HuH-7 (cell line): Measurements from ENCODE around the gene BRMS1L.
A peak's percentile ranks its signal among the peaks of the same experiment; 100 is the strongest.

Experiments used
- DNase-seq: peaks from one replicate; pipeline ENCODE4 v3.0.0; 2011; ENCODE audit warnings: low spot score

The BRMS1L gene

GRCh38 chr14:35865611-35866324, 39.6 kb downstream of the BRMS1L start:
- no peak for DNase-seq

GRCh38 chr14:35866595-35867279, 40.6 kb downstream of the BRMS1L start:
- DNase-seq: no peak

GRCh38 chr14:35867280-35867629, 41.1 kb downstream of the BRMS1L start:
- no peak for DNase-seq

GRCh38 chr14:35875296-35875695, 49.2 kb downstream of the BRMS1L start:
- DNase-seq: no peak

- DNase-seq: no peak
Measured at GRCh38 chr14:35877276-35877675, 51.1 kb downstream of the BRMS1L start.

- DNase-seq: no peak
Measured at GRCh38 chr14:35878272-35879150, 52.4 kb downstream of the BRMS1L start.

GRCh38 chr14:35879151-35879648, 53.1 kb downstream of the BRMS1L start:
- DNase-seq: no peak

GRCh38 chr14:35879654-35880249, 53.6 kb downstream of the BRMS1L start:
- DNase-seq: peak; percentile 12

- no peak for DNase-seq
Measured at GRCh38 chr14:35881280-35881679, 55.1 kb downstream of the BRMS1L start.

GRCh38 chr14:35883677-35884293, 57.6 kb downstream of the BRMS1L start:
- DNase-seq: peak; percentile 22

GRCh38 chr14:35890308-35890707, 64.2 kb downstream of the BRMS1L start:
- no peak for DNase-seq

GRCh38 chr14:35895256-35895655, 69.1 kb downstream of the BRMS1L start:
- DNase-seq: no peak

- no peak for DNase-seq
Measured at GRCh38 chr14:35897616-35898111, 71.5 kb downstream of the BRMS1L start.

- no peak for DNase-seq
Measured at GRCh38 chr14:35898217-35898775, 72.2 kb downstream of the BRMS1L start.

- no peak for DNase-seq
Measured at GRCh38 chr14:35900741-35901140, 74.6 kb downstream of the BRMS1L start.

- no peak for DNase-seq
Measured at GRCh38 chr14:35909665-35910064, 83.5 kb downstream of the BRMS1L start.

GRCh38 chr14:35910191-35910590, 84.1 kb downstream of the BRMS1L start:
- DNase-seq: no peak

- no peak for DNase-seq
Measured at GRCh38 chr14:35911097-35911496, 85.0 kb downstream of the BRMS1L start.

GRCh38 chr14:35915185-35915584, 89.0 kb downstream of the BRMS1L start:
- DNase-seq: no peak

- no peak for DNase-seq
Measured at GRCh38 chr14:35915775-35916174, 89.6 kb downstream of the BRMS1L start.
